DMS 273 (cell line): ENCODE measurements around the gene CISH.

Experiments
- DNase-seq: peaks from one replicate; lab custom pipeline; 2025; ENCODE audit not compliant: unreplicated experiment; lab: John Stamatoyannopoulos, UW

The CISH gene, protein sequence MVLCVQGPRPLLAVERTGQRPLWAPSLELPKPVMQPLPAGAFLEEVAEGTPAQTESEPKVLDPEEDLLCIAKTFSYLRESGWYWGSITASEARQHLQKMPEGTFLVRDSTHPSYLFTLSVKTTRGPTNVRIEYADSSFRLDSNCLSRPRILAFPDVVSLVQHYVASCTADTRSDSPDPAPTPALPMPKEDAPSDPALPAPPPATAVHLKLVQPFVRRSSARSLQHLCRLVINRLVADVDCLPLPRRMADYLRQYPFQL

DNA sequence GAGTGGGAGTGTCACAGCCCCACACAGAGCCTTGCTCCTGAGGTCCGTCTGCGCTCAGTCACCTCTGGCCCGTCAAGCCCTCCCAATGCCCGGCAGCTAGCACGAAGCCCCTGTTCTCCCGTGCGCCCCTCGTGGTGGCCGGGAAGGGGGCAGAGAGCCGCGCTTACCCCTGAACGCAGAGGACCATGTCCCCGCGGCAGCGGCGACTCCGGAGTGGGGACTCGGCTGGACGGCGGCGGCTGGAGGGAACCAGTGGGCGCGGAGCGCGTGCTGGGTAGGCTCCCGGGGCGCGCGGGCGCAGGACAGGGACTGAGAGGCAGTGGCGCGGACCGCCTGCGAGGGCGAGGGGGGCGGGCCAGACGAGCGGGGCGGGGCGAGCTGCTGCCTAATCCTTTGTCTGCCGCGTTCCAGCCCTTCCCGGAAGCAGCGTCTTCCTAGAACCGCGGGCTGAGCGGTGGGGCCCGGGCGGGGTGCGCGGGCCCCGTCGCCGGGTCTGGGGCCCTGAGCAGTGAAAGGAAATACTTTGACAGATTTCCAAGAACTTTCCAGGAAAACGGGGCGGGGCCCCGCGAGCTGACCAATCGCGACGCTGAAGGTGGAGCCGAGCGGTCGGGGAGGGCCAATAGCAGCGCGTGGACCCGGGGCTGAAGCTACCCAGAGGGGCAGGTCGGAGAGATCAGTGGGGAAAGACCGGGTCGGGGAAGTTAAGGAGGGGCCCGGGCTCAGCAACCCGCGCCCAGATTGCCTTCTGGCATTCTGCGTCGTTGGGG is at the start of gene CISH:
Gene CISH, minus strand, starts transcription at position 311 of the 770 bp plus-strand sequence. Its CDS starts 124 bp downstream, at position 187.
- peak; percentile 97 for DNase-seq

DNA sequence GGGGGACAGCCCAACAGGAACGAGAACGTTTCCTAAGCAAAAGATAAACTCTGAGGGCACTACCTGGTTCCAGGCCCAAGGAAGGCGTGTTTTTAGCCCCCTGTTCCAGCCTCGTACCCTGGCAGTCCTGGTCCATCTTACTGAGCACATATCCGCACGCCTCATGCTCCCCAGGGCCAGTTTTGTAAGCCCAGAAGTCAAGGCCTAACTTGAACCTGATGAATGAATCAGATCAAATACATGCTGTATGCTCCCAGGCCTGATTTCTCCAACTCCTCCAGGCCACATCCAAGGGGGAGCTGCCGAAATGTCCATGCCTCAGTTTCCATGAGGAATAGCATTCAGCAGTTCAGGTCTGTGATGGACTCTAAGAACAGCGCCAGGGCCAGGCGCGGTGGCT is 48.8 kb upstream of the CISH start:
- DNase-seq, result no peak

DNA sequence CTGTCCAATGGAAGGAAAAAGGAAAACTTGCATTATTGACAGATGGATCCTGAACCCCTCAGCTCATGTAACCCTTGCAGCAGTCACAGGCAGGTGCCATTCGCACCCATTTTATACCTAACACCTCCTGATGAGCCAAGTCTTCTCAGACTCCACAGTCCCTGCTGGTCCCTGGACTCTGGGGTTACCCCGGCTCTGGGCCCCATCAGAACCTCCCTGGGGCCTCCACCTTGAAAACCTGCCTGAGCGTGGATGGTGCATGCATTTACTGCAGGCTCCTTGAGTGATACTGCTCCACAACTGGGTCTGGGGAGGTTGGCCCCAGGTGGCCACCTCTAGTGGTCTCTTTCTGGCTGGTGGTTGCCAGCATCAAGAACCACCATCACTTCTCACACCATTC is 47.3 kb upstream of the CISH start:
- no peak for DNase-seq

DNA sequence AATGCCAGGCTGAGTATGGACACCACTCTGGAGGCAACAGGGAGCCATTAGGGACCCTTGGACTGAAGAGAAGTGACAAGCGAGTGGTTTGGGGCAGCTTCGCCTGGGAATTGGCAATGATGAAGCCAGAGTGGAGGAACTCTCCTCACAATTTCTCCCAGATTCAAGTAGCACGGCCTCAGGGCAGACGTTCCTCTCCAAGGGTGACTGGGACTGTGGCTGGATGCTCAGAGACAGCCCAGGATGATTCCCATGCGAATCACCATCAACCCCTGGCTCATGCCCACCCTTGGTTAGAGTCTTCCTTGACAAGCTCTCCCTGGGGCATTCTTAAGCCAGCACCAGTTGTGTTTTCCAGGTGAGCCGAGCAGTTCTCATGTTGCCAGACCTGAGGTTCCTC is 46.8 kb upstream of the CISH start:
- DNase-seq, result no peak

DNA sequence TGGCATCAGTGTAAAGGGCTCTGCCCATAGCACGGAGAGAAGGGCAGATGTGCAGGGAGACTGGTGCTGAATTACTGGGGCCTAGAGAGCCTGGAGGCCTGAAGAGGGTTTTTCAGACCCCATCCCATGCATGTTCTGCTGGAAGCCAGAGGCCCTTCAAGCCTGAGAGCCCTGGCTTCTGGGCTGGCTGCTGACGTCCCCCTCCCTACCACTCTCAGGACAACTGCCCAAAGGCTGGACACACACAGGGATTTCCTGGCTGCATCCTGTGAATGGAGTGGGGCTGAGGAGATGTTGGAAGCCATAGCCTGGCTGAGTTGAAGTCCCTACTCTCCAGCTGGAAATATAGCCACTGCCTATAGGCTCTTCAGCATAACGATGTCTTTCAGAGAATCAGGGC is 46.2 kb upstream of the CISH start:
- no peak for DNase-seq

DNA sequence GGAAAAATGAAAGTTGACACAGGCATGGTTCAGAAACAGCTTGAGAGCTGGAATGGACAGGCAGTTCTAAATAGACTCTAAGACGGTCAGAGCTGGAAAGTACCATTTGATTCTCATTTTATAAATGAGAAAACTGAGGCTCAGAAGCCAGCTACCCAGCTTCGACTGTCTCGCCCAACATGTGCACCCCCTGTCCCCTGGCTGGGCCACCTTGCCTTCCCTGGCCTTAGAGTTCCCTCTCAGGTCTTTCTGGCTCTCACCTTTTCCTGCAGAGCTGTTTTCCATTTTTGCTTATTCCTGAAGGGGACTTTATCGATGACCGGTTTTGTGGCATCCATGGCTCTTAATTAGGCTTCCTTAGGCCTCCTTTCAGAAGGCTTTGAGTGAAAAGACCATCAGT is 45.8 kb upstream of the CISH start:
- DNase-seq, result no peak

DNA sequence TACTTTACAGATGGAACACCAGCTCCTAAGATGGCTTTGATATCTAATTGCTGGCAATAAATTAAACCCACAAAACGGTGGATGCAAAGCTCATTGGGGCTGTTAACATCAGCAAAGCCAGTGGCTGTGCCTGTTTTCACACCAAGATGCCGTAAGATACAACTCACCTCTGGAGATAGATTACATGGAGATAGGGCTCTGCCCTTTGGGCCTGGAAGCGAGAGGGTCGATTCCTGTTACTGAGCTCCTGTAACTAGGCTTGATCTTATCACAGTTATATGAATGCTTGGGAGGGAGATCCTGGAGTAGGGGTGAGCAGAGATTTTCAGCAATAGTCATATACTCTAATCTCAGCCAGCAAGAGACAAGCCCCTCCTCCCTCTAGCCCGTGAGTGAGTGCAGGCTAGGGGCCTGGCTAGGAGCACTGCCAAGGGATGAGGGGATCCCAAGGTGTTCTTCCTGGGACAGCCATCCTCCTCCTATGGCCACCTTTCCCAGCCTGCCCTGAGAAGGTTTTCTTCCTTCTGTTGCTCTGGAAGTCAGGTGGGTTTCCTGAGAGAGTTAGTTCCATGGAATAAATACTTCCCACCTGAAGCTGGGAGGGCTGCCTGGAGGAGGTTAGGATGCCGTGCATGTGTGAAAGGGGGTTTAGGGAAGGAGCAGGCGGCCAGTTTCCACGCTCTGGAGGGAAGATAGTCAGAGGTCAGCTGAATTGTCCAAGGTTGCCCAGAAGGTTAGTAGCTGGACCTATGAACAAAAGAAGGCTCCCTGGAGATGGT is 45.0 kb upstream of the CISH start:
- no peak for DNase-seq

DNA sequence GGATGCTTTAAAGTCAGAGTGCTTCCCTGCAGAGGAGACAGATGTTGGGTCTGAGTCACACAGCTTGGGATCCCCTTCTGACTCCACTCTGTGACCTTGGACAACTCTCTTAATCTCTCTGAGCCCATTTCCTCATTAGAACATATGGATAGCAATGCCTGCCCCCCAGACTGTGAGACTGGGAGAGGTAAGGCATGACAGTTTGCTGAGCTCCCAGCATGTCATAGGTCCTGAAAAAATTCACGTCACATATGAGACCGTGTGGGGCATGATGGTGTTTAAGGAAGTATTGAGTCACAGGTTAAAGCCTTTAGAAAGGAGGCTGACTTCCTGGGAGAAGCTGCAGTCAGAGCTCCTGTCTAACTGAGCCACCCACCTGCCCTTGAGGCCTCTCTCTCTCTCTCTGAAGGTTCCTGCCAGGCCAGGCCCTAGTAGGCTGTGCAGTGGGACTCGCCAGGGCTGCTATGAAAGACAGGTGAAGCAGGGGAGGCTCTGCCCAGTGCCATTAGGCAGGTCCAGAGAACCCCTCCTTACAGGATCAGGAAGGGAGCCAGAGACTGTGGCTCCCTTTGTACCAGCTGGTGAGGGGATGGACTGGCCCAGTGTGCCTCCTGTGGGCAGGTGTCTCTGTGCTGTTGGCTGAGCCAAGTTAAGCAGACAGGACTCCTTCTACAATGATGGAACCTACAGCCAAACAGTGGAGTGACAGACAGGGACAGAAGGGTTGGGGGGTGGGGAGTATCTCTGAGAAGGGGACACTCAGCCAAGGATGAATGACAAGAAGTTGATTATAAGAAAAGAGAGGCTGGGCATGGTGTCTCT is 43.6 kb upstream of the CISH start:
- peak; percentile 62 for DNase-seq

DNA sequence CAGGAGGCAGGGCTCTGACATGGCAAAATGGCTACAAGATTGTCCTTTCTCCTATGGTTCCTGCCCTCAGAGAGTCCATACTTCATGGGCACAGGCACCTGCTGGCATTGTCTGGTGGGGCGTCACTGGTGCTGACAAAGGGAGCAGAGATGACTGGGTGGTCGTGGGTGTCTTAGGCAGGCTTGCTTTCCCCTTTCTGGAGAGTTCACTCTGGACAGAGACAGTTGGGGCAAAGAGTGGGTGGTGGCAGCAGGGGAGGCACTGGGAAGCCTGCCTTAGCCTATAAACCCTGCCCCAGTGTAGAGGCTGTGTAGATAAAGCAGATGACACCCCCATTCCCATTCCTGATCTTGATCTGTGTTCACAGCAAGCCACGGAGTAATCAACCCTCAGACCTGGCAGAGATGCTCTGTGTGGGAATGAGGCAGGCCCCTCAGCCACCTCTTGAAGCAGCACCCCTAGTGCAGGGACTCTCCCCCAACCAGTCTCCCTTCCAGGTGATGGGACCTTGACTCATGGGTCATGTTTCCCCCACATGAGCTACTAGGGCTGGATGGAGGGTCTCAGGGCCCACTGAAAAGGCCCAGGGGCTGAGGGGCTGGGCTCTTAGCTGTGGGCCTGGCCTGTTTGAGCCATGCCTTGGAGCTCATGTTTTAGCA is 42.5 kb upstream of the CISH start:
- DNase-seq, result no peak

DNA sequence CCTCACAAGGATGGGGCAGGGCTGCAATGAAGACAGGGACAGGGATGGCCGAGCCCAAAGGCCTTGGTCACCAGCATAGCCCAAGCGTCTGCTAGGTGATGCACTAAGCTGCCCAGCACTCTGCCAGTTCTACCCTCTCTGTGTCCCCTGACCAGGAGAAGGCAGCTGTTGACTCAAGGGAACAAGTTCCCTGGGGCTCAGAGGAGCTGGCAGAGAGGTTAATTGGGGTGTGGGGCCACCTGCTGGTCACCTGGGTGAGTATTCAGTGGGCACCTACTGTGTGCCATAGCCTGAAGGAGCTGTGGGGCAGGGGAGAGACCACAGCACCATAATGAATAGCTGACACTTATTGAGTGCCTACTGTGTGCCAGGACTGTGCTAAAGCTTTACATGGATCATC is 41.1 kb upstream of the CISH start:
- DNase-seq, result peak; percentile 52

DNA sequence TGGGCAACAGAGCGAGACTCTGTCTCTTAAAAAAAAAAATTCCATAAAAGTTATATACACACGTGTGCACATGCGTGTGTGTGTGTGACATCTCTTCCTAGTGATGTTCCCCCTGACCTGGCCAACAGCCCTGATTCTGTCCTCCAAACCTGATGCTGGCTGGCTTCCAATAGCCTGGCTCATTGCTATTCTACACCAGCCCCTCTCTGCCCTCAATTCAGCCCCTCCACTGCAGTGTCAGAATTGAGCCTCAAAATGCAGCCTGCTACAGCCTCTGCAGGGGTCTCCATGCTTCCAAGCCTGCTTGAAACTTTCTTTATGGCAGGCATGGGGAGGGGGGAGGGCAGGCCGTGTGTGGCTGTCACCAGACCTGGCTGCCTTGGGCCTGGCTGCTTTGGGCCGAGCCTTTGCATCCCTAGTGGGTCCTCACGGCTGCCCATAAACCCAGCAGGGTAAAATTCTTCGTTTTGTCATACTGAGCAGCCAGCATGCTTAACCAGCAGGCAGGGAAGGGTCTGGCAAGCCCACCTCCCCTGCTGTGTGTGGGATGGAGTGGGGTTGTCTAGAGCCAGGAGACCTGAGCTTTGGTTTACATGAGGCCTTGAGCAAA is 40.5 kb upstream of the CISH start:
- DNase-seq, result peak; percentile 21

DNA sequence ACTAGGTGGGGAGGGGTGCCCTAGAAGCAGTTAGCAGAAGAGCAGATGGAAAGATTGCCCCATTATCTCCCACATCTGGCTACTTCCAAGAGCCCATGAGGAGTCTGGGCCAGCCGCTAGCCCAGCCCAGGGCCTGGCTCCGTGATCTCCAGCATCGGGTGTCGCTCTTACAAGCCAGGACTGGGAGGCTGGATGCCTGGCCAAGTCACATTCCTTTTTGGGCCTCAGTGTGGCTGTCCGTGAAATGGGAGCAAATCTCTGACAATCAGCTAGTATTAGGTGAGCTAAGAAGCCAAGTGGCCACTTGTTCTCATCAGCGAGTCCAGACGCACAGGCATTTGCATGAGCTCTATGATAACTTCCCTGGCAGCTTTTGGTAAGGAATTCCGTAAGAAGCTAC is 39.9 kb upstream of the CISH start:
- peak; percentile 59 for DNase-seq

DNA sequence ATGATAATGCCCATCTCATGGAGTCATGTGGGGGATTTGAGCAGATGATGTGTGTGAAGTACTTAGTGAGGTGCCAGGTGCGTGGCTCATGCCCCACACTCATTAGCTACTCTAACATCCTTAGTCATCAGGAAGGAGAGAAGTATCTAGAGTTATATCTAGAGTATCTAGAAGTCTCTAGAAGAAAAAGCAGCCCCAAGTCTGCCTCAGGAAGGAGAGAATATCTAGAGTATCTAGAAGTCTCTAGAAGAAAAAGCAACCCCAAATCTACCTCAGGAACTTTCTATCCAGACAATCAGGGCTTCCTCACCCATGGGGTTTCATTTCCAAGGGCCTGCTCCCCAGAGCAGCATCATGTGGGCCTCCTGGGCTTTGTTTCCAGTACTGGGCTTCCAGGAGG is 38.4 kb upstream of the CISH start:
- DNase-seq, result no peak

DNA sequence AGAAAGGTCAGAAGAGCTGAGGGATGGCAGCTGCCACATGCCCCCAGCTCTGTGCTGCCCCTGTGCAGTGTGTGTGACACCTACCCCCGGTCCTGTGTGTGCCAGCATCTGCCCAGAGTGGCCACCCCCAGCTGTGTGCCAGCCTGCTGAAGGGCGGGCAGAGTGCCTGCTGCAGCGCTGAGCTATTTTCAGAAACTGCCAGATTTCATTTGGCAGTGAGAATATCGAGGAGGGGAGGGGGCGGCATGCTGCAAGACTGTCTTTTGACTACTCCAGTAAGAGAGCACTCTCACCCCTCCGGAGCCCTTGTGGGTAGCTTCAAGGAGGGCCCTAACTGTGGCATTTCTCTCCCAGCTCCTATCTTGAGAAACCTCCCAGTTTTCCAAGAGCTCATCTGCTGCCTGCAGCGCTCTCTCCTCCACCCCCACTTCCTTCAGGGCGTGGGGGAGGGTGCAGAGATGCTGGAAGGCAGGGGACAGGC is 37.9 kb upstream of the CISH start:
- peak; percentile 45 for DNase-seq

DNA sequence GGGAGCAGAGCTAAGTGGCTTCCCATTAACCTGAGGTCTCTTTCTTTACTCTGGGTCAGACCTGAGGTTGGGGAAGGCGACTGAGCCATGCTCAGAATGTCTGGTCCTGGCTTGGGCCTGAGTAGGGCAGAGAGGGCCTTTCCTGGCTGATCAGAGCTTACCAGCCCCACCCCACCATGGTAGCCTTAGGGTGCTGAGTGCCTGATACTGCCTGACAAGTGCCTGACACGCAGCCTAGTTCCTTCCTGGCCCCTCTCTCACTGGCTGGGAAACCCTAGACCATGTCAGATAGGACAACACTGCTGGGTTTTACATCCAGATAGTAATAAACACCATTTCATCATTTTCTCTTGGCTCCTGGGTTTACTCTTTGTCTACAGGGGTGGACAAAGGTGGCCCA is 37.4 kb upstream of the CISH start:
- DNase-seq, result no peak

DNA sequence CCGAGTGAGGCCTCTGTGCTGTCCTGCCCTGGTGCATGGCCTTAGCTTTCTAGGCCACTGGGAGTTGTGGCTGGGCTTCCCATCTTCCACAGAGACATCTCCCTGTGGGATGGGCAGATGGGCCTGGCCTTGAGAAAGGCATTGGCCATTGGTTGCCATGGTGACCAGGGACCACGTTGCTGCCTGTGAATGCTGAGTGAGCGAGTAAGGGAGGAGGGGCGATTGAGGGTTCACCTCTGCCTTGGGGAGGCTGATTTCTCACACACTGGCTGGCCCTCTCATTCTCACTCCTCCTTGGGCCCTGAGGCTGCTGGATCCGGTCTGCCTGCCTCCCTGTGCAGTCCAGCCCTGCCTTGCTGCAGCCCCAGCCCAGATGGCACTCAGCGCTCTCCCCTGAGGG is 36.7 kb upstream of the CISH start:
- DNase-seq, result peak; percentile 69

DNA sequence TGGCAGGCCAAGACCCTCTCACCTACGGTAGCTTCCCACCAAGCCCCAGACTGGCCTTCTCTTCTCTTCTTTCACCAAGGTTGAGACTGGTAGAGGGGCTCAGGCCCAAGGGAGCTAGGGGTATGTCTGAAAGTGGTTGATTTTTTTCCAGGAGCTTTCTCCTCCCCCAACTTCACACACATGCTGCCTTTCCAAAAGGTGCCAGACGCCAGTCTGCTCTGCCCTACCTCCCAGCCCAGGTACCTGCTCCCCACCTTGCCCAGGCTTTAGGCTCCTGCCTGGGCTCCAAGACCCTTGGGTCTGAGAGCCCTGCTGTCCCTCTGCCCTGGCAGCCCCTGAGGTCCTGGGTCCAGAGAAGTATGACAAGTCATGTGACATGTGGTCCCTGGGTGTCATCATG is 33.8 kb upstream of the CISH start:
- no peak for DNase-seq

DNA sequence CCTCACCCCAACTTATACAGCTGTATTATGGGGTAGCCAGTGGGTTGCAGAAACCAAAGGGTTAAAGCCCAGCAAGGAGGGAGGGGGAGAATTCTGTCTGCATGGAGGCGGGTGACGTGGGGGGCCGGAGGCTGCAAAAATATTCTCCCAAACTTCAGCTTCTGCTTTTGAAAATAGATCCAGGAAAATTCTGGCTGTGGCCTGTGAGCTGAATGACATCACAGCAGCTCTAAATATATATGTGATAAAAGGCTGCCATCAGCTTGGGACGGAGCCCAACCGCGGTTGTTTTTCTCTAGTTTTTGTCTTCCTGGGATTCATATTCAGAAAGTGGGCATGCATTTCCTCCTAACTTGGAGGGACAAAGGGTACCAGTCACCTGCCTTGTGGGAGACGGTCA is 33.0 kb upstream of the CISH start:
- DNase-seq, result no peak

DNA sequence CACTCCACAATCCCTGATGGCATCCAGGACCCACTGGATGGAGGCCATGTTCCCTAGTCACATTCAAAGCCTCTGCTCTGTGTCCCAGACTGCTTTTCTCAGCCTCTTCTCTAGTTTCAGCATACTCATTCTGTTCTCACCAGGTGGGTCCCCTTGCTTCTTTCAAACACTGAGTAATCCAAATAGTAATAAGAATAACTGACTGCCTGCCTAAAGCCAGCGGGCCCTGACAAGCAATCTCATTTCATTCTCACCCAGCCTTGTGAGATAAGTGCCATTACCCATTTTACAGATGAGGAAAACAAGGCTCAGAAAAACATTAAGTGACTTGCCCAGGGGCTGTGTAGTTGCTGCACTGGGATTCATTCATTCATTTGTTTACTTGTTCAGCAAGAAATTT is 30.8 kb upstream of the CISH start:
- no peak for DNase-seq

DNA sequence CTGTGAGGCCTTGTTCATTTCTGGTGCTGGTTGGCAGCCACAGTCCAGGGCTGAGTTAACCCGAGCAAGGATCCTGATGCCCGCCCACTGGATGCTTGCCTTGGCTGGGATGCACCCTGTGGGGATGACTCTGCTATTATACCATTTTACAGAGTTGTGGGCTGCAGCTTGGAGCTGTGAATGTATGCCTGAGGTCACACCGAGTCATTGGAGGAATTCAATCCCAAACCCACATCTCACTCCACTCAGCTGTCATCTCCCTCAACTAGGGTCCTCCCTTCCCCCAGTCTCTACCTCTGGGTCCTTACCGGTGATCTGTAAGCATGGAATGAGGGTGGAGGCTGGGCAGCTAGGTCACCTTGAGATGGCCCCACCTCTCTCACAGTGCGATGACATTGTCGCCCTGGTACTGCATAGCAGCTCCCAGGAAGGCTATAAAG is 27.5 kb upstream of the CISH start:
- DNase-seq, result no peak
